Pancreas (tissue), 10 donors: ENCODE results near the gene COL20A1. TPM values are rescaled to one million over a fixed set of nuclear protein-coding genes. Genes with fewer than 3 reads are reported as not detected.

Experiments used
- ATAC-seq, 4 donors: fragments of 200-7000 bp; cut with Tn5 transposase; one replicate each; pipeline versions ENCODE4 v1.8.0 to v1.9.1; 2020; ENCODE audit warnings: mild to moderate bottlenecking in 4 of 4, moderate library complexity in 4 of 4
- DNase-seq, 6 donors: peaks; one replicate each; pipeline ENCODE4 v3.0.0-alpha.2; 2020
- FAIRE-seq: peaks from 2 replicates; lab custom pipeline; 2012; peaks lifted over from hg19 to GRCh38; lab: Jason Lieb, UNC
- H3K27ac ChIP-seq, 4 donors: fragments of 200-600 bp; sonication (generic); 1 replicate in 3 of 4; 2 replicates in 1 of 4; pipeline versions ENCODE4 v1.5.0 to v1.8.0; 2020
- H3K27me3 ChIP-seq, 4 donors: fragments of 200-600 bp; one replicate each; pipeline ENCODE4 v1.8.0; 2021
- H3K36me3 ChIP-seq, 3 donors: fragments of 200-600 bp; sonication (generic) in 1 of 3; one replicate each; pipeline versions ENCODE4 v1.5.0 to v1.8.0; 2020 to 2021
- H3K4me1 ChIP-seq, 3 donors: fragments of 200-600 bp; one replicate each; pipeline ENCODE4 v1.8.0; 2021
- H3K4me3 ChIP-seq, 4 donors: fragments of 200-600 bp; sonication (generic) in 2 of 4; one replicate each; pipeline versions ENCODE4 v1.5.0 to v1.8.0; 2020 to 2021
- H3K9me3 ChIP-seq, 4 donors: fragments of 200-600 bp; one replicate each; pipeline ENCODE4 v1.8.0; 2021
- WGBS, 2 donors: extraction: QIAGEN DNeasy Blood & Tissue Kit; methylation state at CpG; one replicate each; pipeline ENCODE4 v1.1.7; 2013; 5-methylcytosine and 5-hydroxymethylcytosine counted together
- intact Hi-C, 3 donors: fragments of 100-400 bp; cut with DNase I; formaldehyde crosslinking; loops; one replicate each; pipeline versions ENCODE4 v1.11.1 to v1.14.2; 2022
- polyA plus RNA-seq, 2 donors: library from polyadenylated mRNA; stranded (reverse); fragments of 200-250 nt; gene quantifications; one replicate each; pipeline ENCODE4 v1.2.3, GENCODE V29; 2013
- total RNA-seq, 6 donors: library from RNA; stranded (reverse); fragmentation: NEBNext Ultra II Directional in 4 of 6; extraction: Animal tissue kit (Norgen Biotek cat#: 25700) in 4 of 6; gene quantifications; one replicate each; pipeline versions ENCODE4 v1.2.1 to v1.2.4, GENCODE V29; 2021 to 2023
- TF ChIP-seq, protein P1 (sequence below), 4 donors: fragments of 200-600 bp; sonication (generic) in 3 of 4; IDR thresholded peaks; one replicate each; pipeline versions ENCODE4 v1.5.0 to v1.8.0; 2021; ENCODE audit warnings: antibody characterized with exemption in 4 of 4
- donor health status: healthy with polysubstance abuse.
- donor health status: DM: no; HTN: no; CAD: no; lungs with moderate emphysema.
- donor health status: DM: no; HTN: no; CAD: no.
- donor health status: control.
- donor health status: control.
- donor health status: Bipolar disorder and iron deficiency.
- donor health status: DM: yes; HTN: yes; CAD: no.
- donor health status: DM: no; HTN: no; CAD: no.
- donor health status: DM: no; HTN: no; CAD: no.
- donor health status: DM: yes; HTN: yes; CAD: no.

The COL20A1 gene
- total and polyA plus RNA-seq, 8 donors, result 0.05 TPM; not detected in 7

DNA sequence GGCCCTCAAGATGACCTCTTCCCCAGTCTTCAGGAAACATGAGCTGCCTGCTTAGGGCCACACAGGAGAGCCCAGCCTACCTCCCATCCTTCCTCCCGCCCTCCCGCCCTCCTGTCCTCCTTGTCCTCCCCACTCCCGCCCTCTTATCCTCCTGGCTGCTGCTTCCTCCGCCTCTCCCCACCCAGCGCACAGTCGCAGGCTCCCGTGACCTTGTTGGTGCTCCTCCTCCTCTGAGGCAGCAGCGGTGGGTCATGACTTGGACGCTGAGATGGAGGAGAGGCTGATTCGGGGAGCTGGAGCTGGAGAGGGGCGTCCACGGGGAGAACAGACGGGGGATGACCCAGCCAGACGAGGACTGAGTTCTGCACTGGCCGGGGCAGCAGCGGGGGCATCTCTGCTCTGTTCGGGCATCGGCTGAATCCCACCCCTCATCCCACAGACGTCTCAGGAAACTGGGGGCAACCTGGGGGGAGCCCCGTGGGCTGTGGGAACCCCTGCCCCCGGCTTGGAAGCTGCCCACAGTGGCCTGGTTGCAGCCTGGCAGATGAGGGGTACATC is 35.8 kb downstream of the COL20A1 start:
- TF ChIP-seq, protein P1, sequence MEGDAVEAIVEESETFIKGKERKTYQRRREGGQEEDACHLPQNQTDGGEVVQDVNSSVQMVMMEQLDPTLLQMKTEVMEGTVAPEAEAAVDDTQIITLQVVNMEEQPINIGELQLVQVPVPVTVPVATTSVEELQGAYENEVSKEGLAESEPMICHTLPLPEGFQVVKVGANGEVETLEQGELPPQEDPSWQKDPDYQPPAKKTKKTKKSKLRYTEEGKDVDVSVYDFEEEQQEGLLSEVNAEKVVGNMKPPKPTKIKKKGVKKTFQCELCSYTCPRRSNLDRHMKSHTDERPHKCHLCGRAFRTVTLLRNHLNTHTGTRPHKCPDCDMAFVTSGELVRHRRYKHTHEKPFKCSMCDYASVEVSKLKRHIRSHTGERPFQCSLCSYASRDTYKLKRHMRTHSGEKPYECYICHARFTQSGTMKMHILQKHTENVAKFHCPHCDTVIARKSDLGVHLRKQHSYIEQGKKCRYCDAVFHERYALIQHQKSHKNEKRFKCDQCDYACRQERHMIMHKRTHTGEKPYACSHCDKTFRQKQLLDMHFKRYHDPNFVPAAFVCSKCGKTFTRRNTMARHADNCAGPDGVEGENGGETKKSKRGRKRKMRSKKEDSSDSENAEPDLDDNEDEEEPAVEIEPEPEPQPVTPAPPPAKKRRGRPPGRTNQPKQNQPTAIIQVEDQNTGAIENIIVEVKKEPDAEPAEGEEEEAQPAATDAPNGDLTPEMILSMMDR (IDR thresholded peaks at IDR 0.05), result no peak
- intact Hi-C loops, result no loop called here
- H3K4me3 ChIP-seq, result no peak overlapping the region
- DNase-seq (peak in 1 of 6 donors; percentile 33), FAIRE-seq (no peak), ATAC-seq (no peak)
- H3K9me3 ChIP-seq, result no peaks in the 10 kb centered on the region
- H3K4me1 ChIP-seq, result no peaks in the 10 kb centered on the region
- no peak overlapping the region for H3K27ac ChIP-seq
- WGBS, 2 donors, result 41 to 46% methylated on average over 21 of the region's 21 CpGs
- no peaks in the 10 kb centered on the region for H3K36me3 ChIP-seq
- H3K27me3 ChIP-seq, result peaks cover 0 to 10% (median 0%) of the 10 kb centered on the region in 4 donors

DNA sequence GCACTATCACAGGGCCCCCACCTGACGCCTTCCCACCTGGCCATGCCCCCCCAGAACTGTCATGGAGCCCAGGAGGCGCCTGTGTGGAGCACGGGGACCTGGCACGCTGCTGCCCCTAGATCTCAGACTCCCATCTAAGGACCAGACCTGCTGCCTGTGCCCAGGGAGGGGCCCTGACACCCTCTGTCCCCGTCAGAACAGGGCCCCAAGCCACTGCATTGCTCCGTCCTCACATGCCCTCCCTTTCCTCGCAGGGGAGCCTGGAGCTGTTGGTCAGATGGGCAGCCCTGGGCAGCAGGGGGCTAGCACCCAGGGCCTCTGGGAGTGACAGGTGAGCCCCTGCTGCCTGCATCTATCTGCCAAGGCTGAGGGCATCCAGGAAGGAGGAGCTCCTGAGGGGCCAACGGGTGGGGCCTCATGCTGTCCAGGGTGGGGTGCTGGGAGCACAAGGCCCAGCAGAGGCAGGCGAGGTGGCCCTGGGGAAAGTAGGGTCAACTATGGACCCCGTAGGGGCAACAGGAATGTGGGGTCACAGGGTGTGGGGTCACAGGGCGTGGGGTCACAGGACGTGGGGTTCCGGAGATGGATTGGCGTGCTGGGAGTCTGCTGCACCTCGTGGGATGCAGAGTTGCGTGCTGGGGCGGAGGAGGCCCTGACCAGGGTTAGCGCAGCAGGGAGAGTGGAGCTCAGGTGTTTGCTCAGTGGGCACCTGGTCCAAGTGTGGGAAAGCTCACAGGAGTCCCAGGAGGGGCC is 36.5 kb downstream of the COL20A1 start:
- DNase-seq (peak in 2 of 6 donors; percentile 13 to 34), ATAC-seq (no peak)

DNA sequence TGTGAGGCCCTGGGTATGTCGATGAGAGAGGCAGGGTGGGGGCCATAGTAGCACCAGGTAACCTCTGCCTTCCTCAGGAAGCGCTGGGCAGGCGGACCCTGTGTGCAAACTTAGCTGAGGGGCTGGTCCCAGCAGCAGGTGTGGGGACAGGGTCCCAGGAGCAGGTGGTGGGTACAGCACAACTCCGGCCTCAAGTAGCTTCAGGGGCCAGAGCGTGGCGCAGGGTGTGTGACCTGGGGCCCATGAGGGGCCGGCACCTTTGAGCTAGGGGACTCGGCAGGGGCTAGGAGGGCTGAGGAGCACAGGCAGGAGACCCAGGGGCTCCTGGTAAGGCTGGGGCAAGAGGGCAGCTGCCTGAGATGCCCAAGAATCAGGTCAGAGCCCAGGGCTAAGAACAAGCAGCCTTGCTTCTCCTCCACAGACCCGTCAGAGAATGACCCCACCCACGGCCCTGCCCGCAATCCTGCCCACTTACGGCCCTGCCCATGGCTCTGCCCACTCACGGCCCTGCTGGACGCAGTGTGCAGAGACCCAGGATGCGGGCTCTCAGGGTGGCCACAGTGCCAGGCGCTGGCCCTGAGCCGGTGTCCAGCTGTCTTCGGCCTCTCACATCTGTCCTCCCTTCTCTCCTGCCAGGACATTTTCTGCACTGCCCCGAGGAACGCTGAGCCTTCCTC is 37.2 kb downstream of the COL20A1 start:
- H3K4me3 ChIP-seq, result no peak overlapping the region
- H3K4me1 ChIP-seq, result no peaks in the 10 kb centered on the region
- FAIRE-seq (no peak), ATAC-seq (no peak), DNase-seq (peak in 1 of 6 donors; percentile 58)
- H3K36me3 ChIP-seq, result no peaks in the 10 kb centered on the region
- WGBS, 2 donors, result 56 to 70% methylated on average over 19 to 20 of the region's 20 CpGs
- no peaks in the 10 kb centered on the region for H3K9me3 ChIP-seq
- intact Hi-C loops, result no loop called here
- H3K27me3 ChIP-seq, result peaks cover 0 to 6% (median 0%) of the 10 kb centered on the region in 4 donors
- H3K27ac ChIP-seq, result no peak overlapping the region
- TF ChIP-seq, protein P1 (IDR thresholded peaks at IDR 0.05), result no peak

More for the DNA sequence above, 36.5 kb downstream of the COL20A1 start:
- TF ChIP-seq, protein P1 (IDR thresholded peaks at IDR 0.05), result no peak
- Histone ChIP-seq H3K9me3 (no peaks in the 10 kb centered on the region), H3K27me3 (peaks cover 0 to 10% (median 0%) of the 10 kb centered on the region in 4 donors), H3K27ac (no peak overlapping the region), H3K4me1 (no peaks in the 10 kb centered on the region), H3K4me3 (no peak overlapping the region), H3K36me3 (no peaks in the 10 kb centered on the region)
- intact Hi-C loops, result no loop called here
- no peak for FAIRE-seq
- 44 to 46% methylated on average over 18 of the region's 18 CpGs for WGBS, 2 donors

DNA sequence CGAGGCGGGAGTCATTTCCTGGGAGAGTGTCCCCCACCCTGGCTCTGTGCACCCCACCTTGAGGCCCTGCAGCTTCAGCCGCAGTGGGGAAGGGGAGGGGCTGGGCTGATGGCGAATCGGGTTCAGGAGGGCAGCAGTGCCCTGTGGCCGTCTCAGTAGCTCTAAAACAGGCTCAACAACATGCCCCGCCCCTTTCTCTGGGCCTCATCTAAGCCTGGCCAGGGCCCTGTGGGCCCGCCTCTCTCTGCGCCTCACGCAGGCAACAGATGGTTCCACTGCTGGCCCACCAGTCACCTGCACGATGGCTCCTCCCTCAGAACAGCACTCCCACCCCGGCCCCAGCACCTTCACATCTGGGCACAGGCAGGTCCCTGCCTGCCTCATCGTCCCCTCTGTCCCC is 38.0 kb downstream of the COL20A1 start:
- Histone ChIP-seq H3K9me3 (no peaks in the 10 kb centered on the region), H3K4me1 (no peaks in the 10 kb centered on the region), H3K4me3 (no peak overlapping the region), H3K27me3 (peaks cover 0 to 5% (median 0%) of the 10 kb centered on the region in 4 donors), H3K36me3 (no peaks in the 10 kb centered on the region), H3K27ac (no peak overlapping the region)
- ATAC-seq (no peak), FAIRE-seq (no peak), DNase-seq (peak in 1 of 6 donors; percentile 40)
- TF ChIP-seq, protein P1 (IDR thresholded peaks at IDR 0.05), result no peak
- 59 to 68% methylated on average over 13 of the region's 13 CpGs for WGBS, 2 donors
- intact Hi-C loops, result no loop called here
